ENCODE results near the gene CLPTM1. TPM values are rescaled to one million over a fixed set of nuclear protein-coding genes. Genes with fewer than 3 reads are reported as not detected.

The CLPTM1 gene
- polyA plus RNA-seq, 3 donors: 109 to 127 (median 113) TPM

DNA sequence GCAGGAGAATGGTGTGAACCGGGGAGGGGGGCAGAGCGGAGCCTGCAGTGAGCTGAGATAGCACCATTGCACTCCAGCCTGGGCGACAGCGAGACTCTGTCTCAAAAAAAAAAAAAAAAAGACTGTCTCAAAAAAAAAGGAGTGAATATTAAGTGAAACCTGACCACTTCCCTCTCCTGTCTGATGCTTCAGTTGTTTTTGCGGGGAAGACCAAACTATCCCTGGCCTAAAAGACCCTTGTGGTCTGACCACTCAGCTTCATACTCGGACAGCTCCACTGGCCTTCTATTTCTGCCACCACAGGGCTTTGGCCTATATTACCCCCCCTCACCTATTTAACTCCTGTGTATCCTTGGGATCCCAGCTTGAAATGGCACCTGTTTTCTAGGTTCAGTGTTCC, 85.9 kb downstream of the CLPTM1 start:
- DNase-seq (ENCODE audit: low read depth in 3 of 3, low spot score in 2 of 3): no peak

Other genes with a start within 250 kb of the CLPTM1 start
- 1 to 10 TPM; 4.8 to 5.8 (median 4.9) TPM for gene BCL3, start 206.7 kb upstream of the CLPTM1 start, polyA plus RNA-seq (ENCODE audit: insufficient read length in 3 of 3)
- 1 to 10 TPM; 3.8 to 4.1 (median 3.9) TPM for gene CBLC, start 177.5 kb upstream of the CLPTM1 start, polyA plus RNA-seq (ENCODE audit: insufficient read length in 3 of 3)
- gene BCAM, start 146.3 kb upstream of the CLPTM1 start, polyA plus RNA-seq (ENCODE audit: insufficient read length in 3 of 3): 100 to 1,000 TPM; 403 to 489 (median 434) TPM
- 100 to 1,000 TPM; 150 to 169 (median 157) TPM for gene NECTIN2, start 109.1 kb upstream of the CLPTM1 start, polyA plus RNA-seq (ENCODE audit: insufficient read length in 3 of 3)
- 10 to 100 TPM; 40.2 to 48.8 (median 46.0) TPM for gene TOMM40, start 64.1 kb upstream of the CLPTM1 start, polyA plus RNA-seq (ENCODE audit: insufficient read length in 3 of 3)
- 100 to 1,000 TPM; 265 to 362 (median 295) TPM for gene APOE, start 49.6 kb upstream of the CLPTM1 start, polyA plus RNA-seq (ENCODE audit: insufficient read length in 3 of 3)
- gene APOC1, start 40.8 kb upstream of the CLPTM1 start, polyA plus RNA-seq (ENCODE audit: insufficient read length in 3 of 3): 10 to 100 TPM in 1 of 3 donors, 1 to 10 TPM in 2; 7.5 to 10.9 (median 9.1) TPM
- gene APOC4, start 13.1 kb upstream of the CLPTM1 start, polyA plus RNA-seq (ENCODE audit: insufficient read length in 3 of 3): not detected
- gene APOC2, start 9.3 kb upstream of the CLPTM1 start, polyA plus RNA-seq (ENCODE audit: insufficient read length in 3 of 3): 10 to 100 TPM in 1 of 3 donors, 1 to 10 TPM in 2; 5.8 to 12.7 (median 8.8) TPM
- 1 to 10 TPM; 4.8 to 4.9 (median 4.8) TPM for gene RELB, start 46.1 kb downstream of the CLPTM1 start, polyA plus RNA-seq (ENCODE audit: insufficient read length in 3 of 3)
- gene CLASRP, start 83.7 kb downstream of the CLPTM1 start, polyA plus RNA-seq (ENCODE audit: insufficient read length in 3 of 3): 10 to 100 TPM; 54.1 to 59.4 (median 56.6) TPM
- gene ZNF296, start 121.1 kb downstream of the CLPTM1 start, polyA plus RNA-seq (ENCODE audit: insufficient read length in 3 of 3): under 1 TPM; 0.37 to 0.57 (median 0.39) TPM
- gene GEMIN7, start 123.9 kb downstream of the CLPTM1 start, polyA plus RNA-seq (ENCODE audit: insufficient read length in 3 of 3): 10 to 100 TPM; 16.0 to 20.3 (median 20.1) TPM
- 10 to 100 TPM; 19.9 to 25.0 (median 23.7) TPM for gene PPP1R37, start 137.8 kb downstream of the CLPTM1 start, polyA plus RNA-seq (ENCODE audit: insufficient read length in 3 of 3)
- under 1 TPM; 0.11 TPM for gene NKPD1, start 205.6 kb downstream of the CLPTM1 start, polyA plus RNA-seq (ENCODE audit: insufficient read length in 3 of 3)
- gene TRAPPC6A, start 222.9 kb downstream of the CLPTM1 start, polyA plus RNA-seq (ENCODE audit: insufficient read length in 3 of 3): 10 to 100 TPM; 25.5 to 33.2 (median 32.4) TPM
- gene BLOC1S3, start 223.4 kb downstream of the CLPTM1 start, polyA plus RNA-seq (ENCODE audit: insufficient read length in 3 of 3): 10 to 100 TPM in 2 of 3 donors, 1 to 10 TPM in 1; 8.8 to 11.6 (median 10.5) TPM